Stomach (tissue), 9 donors: Measurements from ENCODE around the gene TNNT1. TPM values are rescaled to one million over a fixed set of nuclear protein-coding genes. Genes with fewer than 3 reads are reported as not detected.

ENCODE experiments used
- DNase-seq, 2 donors: peaks; one replicate each; pipeline versions ENCODE4 v3.0.0 to v3.0.0-alpha.2; 2013 to 2019
- H3K27ac ChIP-seq, 5 donors: fragments of 200-600 bp in 4 of 5; sonication (generic) in 4 of 5; one replicate each; pipeline ENCODE4 v1.5.1; 2013 to 2019; ENCODE audit warnings: mild to moderate bottlenecking in 1 of 5, moderate library complexity in 1 of 5
- H3K27me3 ChIP-seq, 3 donors: fragments of 200-600 bp; sonication (generic); one replicate each; pipeline ENCODE4 v1.5.1; 2017 to 2019; ENCODE audit warnings: mixed run types in 1 of 3
- H3K36me3 ChIP-seq, 4 donors: fragments of 200-600 bp; sonication (generic); 1 replicate in 3 of 4; 2 replicates in 1 of 4; pipeline ENCODE4 v1.5.1; 2016 to 2019
- H3K4me1 ChIP-seq, 4 donors: fragments of 200-600 bp; sonication (generic); one replicate each; pipeline ENCODE4 v1.5.1; 2016 to 2019
- H3K4me3 ChIP-seq, 4 donors: fragments of 200-600 bp; sonication (generic) in 3 of 4; one replicate each; pipeline ENCODE4 v1.5.1; 2016 to 2019; ENCODE audit warnings: mild to moderate bottlenecking in 1 of 4
- H3K9me3 ChIP-seq, 4 donors: fragments of 200-600 bp; sonication (generic); one replicate each; pipeline ENCODE4 v1.5.1; 2016 to 2019
- EP300 ChIP-seq: sonication (generic); formaldehyde crosslinking; IDR thresholded peaks from one replicate; pipeline ENCODE4 v1.6.1; 2017; ENCODE audit warnings: antibody characterized with exemption
- POLR2A ChIP-seq, 4 donors: fragments of 450-650 bp; IDR thresholded peaks; one replicate each; pipeline ENCODE4 v1.6.1; 2016; ENCODE audit warnings: antibody characterized with exemption in 4 of 4, control low read depth in 2 of 4, mild to moderate bottlenecking in 1 of 4, moderate library complexity in 1 of 4
- POLR2AphosphoS5 ChIP-seq, 3 donors: sonication (generic); formaldehyde crosslinking; IDR thresholded peaks; one replicate each; pipeline ENCODE4 v1.6.1; 2016; ENCODE audit warnings: antibody characterized with exemption in 3 of 3
- WGBS, 5 donors: extraction: QIAGEN DNeasy Blood & Tissue Kit in 3 of 5; methylation state at CpG; one replicate each; pipeline versions ENCODE4 v1.1.5 to v1.1.7; 2013 to 2018; 5-methylcytosine and 5-hydroxymethylcytosine counted together
- intact Hi-C: fragments of 100-400 bp; cut with DNase I; formaldehyde crosslinking; loops from one replicate; pipeline ENCODE4 v1.15.1; 2023; ENCODE audit warnings: low total_unique reads
- polyA plus RNA-seq, 3 donors: library from polyadenylated mRNA; stranded (reverse); fragments of 200-250 nt; gene quantifications; one replicate each; pipeline ENCODE4 v1.2.3, GENCODE V29; 2013
- total RNA-seq, 5 donors: library from RNA; depleted of rRNA; stranded (reverse); fragments of >200 nt; gene quantifications; one replicate each; pipeline versions ENCODE4 v1.1.0 to v1.2.3, GENCODE V29; 2014 to 2016
- TF ChIP-seq, protein P1 (sequence below), 7 experiments: fragments of 450-650 bp in 4 of 7; fragments of 200-600 bp in 3 of 7; sonication (generic) in 3 of 7; IDR thresholded peaks; one replicate each; pipeline ENCODE4 v1.5.1; 2016 to 2019; ENCODE audit warnings: antibody characterized with exemption in 7 of 7, control low read depth in 2 of 7, mild to moderate bottlenecking in 1 of 7
- donor health status: healthy with polysubstance abuse.
- donor health status: Bipolar disorder and iron deficiency.
- donor health status: healthy.

TNNT1 gene
- total and polyA plus RNA-seq, 8 donors: 0.87 to 19.6 (median 3.9) TPM; not detected in 4

- TF ChIP-seq, protein P1, sequence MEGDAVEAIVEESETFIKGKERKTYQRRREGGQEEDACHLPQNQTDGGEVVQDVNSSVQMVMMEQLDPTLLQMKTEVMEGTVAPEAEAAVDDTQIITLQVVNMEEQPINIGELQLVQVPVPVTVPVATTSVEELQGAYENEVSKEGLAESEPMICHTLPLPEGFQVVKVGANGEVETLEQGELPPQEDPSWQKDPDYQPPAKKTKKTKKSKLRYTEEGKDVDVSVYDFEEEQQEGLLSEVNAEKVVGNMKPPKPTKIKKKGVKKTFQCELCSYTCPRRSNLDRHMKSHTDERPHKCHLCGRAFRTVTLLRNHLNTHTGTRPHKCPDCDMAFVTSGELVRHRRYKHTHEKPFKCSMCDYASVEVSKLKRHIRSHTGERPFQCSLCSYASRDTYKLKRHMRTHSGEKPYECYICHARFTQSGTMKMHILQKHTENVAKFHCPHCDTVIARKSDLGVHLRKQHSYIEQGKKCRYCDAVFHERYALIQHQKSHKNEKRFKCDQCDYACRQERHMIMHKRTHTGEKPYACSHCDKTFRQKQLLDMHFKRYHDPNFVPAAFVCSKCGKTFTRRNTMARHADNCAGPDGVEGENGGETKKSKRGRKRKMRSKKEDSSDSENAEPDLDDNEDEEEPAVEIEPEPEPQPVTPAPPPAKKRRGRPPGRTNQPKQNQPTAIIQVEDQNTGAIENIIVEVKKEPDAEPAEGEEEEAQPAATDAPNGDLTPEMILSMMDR (IDR thresholded peaks at IDR 0.05): no peak
- TF ChIP-seq POLR2AphosphoS5 (IDR thresholded peaks at IDR 0.05) (no peak), POLR2A (IDR thresholded peaks at IDR 0.05) (no peak), EP300 (no peak)
- Histone ChIP-seq H3K27me3 (peaks cover 0 to 50% (median 0%) of the 10 kb centered on the region in 3 donors), H3K27ac (no peak overlapping the region), H3K9me3 (no peaks in the 10 kb centered on the region), H3K36me3 (peaks cover 0 to 60% (median 23%) of the 10 kb centered on the region in 4 donors), H3K4me1 (no peaks in the 10 kb centered on the region), H3K4me3 (no peak overlapping the region)
- intact Hi-C loops: no loop called here
- 73 to 86% (median 83%) methylated on average over 12 of the region's 12 CpGs for WGBS, 5 donors
- no peak for DNase-seq
Observed at GRCh38 chr19:55193481-55193880, 44.5 kb upstream of the TNNT1 start.

DNA sequence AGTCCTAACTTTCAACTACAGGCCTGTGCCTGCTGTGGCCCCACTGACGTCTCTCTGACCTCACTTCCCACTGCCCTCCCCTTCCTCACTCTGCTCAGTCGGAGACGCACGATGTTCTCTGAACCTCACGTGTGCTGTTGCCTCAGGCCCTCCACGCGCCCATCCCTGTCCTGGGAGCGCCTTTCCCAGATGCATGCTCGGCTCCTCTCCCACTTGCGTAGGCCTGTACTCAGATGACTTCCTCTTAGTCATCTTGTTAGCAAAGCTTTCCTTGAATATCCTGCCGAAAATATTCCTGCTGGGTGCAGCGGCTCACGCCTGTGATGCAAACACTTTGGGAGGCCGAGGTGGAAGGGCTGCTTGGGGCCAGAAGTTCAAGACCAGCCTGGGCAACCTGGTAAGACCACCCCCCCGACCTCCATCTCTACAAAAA lies 40.4 kb upstream of the TNNT1 start:
- no peak for DNase-seq
- intact Hi-C loops: no loop called here
- Histone ChIP-seq H3K4me1 (no peaks in the 10 kb centered on the region), H3K27me3 (peaks cover 0 to 63% (median 0%) of the 10 kb centered on the region in 3 donors), H3K36me3 (peaks cover 0 to 31% (median 12%) of the 10 kb centered on the region in 4 donors), H3K9me3 (no peaks in the 10 kb centered on the region), H3K27ac (peak overlapping the region in 1 of 5 donors; percentile 43), H3K4me3 (no peak overlapping the region)
- TF ChIP-seq POLR2AphosphoS5 (IDR thresholded peaks at IDR 0.05) (peak in 1 of 3 donors; percentile 18), EP300 (no peak)
- 66 to 74% (median 69%) methylated on average over 15 of the region's 15 CpGs for WGBS, 5 donors

DNA sequence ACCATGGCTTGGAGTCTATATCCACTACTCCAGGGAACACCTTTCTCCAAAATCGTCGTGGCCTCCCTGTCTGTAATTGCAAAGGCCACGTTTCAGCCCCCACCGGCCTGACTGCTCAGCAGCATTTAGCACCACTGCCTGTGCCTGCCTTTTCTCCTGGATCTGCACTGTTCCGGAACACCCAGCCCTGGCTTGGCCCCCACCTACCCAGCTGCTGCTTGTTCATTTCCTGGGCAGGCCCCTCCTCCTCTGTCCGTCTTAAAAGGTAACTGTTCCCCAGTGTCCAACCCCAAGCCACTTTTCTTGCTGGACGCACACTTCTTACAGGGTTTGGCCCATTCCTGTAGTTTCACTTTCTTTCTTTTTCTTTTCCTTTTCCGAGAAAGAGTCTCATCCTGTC lies 39.6 kb upstream of the TNNT1 start:
- Histone ChIP-seq H3K4me3 (no peak overlapping the region), H3K27ac (peak overlapping the region in 1 of 5 donors; percentile 43), H3K36me3 (peaks cover 0 to 25% (median 10%) of the 10 kb centered on the region in 4 donors), H3K27me3 (peaks cover 0 to 61% (median 0%) of the 10 kb centered on the region in 3 donors), H3K4me1 (no peaks in the 10 kb centered on the region), H3K9me3 (no peaks in the 10 kb centered on the region)
- intact Hi-C loops: no loop called here
- DNase-seq: no peak
- 50 to 68% (median 55%) methylated on average over 8 of the region's 8 CpGs for WGBS, 5 donors
- TF ChIP-seq EP300 (no peak), POLR2A (IDR thresholded peaks at IDR 0.05) (no peak), POLR2AphosphoS5 (IDR thresholded peaks at IDR 0.05) (no peak)
- TF ChIP-seq, protein P1 (IDR thresholded peaks at IDR 0.05): no peak

DNA sequence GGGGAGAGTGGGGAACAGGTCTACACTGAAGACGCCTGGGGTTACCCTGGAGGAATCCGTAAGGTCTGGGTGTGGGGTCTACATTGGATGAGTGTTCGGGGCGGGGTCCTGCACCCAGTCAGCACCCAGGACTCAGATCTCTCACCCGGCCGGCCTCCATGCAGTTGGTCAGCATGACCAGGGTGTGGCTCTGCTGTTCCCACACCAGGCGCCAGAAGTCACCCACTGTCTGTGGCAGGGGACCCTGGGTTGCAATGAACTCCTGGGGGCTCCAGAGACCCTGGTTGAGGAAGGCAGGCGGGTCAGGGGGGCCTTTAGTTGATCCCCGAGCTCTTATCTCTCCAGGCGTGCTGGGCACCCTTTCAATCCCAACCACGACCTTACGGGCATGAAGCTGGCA lies 37.1 kb upstream of the TNNT1 start:
- Histone ChIP-seq H3K36me3 (peaks cover 0 to 19% (median 8%) of the 10 kb centered on the region in 4 donors), H3K27ac (no peak overlapping the region), H3K27me3 (peaks cover 4 to 63% (median 7%) of the 10 kb centered on the region in 3 donors), H3K9me3 (no peaks in the 10 kb centered on the region), H3K4me1 (no peaks in the 10 kb centered on the region), H3K4me3 (no peak overlapping the region)
- no peak for DNase-seq
- TF ChIP-seq POLR2A (IDR thresholded peaks at IDR 0.05) (no peak), POLR2AphosphoS5 (IDR thresholded peaks at IDR 0.05) (no peak), EP300 (no peak)
- TF ChIP-seq, protein P1 (IDR thresholded peaks at IDR 0.05): no peak
- WGBS, 5 donors: 66 to 82% (median 73%) methylated on average over 10 to 12 of the region's 12 CpGs
- intact Hi-C loops: no loop called here

DNA sequence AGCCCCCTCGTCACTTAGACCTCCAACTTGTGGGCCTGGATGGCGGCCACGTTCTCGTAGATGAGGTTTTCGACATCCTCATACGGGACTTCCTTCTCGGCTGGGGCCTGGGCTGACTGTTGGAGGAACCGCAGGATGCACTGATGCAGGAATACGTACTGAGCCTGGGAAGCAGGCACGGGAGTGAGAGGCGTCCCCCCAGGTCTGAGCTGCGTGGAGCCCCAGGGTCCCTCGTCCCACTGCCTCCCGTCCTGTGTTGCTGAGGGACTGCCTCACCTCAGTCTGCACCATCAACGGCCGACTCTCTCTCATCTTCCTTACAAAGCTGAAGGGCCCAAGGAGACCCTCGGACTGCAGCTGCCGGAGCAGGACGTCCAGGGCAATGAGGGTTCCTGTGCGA lies 32.7 kb upstream of the TNNT1 start:
- Histone ChIP-seq H3K36me3 (peaks cover 0 to 19% (median 8%) of the 10 kb centered on the region in 4 donors), H3K9me3 (no peaks in the 10 kb centered on the region), H3K27ac (no peak overlapping the region), H3K27me3 (peaks cover 18 to 99% (median 50%) of the 10 kb centered on the region in 3 donors), H3K4me3 (no peak overlapping the region), H3K4me1 (peaks cover 9 to 19% (median 18%) of the 10 kb centered on the region in 4 donors)
- intact Hi-C loops: no loop called here
- WGBS, 5 donors: 69 to 86% (median 80%) methylated on average over 13 to 20 of the region's 20 CpGs
- DNase-seq: no peak
- no peak for TF ChIP-seq POLR2AphosphoS5 (IDR thresholded peaks at IDR 0.05)
- TF ChIP-seq, protein P1 (IDR thresholded peaks at IDR 0.05): no peak
- no peak for TF ChIP-seq POLR2A (IDR thresholded peaks at IDR 0.05)
- TF ChIP-seq EP300: no peak
